ENCODE results near the gene PSD.

PSD gene

DNA sequence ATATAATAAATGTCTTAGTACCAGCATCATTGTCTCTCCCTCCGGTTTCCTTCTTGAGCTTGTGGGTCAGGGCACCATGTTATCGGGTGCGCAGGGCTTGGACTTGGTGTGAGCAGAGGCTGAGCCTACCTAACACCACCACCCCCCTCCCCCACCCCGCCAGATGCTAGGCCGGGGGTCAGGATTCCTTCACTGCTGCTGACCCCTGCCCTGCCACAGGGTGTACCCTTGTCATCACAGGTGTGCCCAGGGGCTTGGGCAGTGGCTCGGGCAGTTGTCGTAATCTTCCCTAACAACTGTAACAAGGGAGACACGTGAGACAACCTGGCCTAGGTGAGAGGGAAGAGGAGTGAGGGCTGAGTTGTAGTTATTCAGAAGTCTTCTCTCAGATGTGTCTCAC lies 35.7 kb downstream of the PSD start:
- DNase-seq = no peak

DNA sequence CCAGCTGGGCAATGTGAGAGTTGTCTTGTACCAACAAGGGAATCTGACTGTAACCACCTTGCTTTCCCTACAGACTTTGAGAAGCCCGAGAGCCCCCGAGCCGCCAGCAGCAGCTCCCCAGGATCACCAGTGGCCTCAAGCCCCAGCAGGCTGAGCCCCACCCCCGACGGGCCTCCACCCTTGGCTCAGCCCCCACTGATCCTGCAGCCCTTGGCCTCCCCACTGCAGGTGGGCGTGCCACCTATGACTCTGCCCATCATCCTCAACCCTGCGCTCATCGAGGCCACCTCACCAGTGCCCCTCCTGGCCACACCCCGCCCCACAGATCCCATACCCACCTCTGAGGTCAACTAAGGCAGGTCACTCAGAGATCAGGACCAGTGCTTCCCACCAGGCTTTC lies 36.6 kb downstream of the PSD start:
- no peak for DNase-seq

DNA sequence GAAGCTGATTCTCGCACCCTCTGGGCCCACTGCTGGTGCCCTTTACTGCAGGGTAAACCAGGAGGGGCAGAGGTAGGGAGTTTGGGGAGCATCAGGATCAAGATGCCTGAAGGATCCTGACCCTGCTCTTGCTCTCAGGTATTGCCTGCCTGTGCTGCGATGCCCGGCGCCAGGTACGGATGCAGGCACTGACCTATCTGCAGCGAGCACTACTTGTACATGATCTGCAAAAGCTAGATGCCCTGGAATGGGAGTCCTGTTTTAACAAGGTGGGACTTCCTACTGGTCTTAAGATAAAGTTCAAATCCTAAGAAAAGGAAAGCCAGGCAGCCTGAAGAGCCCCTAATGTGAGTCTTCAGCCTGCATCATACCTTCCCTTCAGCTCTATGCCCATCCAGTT lies 39.2 kb downstream of the PSD start:
- no peak for DNase-seq

DNA sequence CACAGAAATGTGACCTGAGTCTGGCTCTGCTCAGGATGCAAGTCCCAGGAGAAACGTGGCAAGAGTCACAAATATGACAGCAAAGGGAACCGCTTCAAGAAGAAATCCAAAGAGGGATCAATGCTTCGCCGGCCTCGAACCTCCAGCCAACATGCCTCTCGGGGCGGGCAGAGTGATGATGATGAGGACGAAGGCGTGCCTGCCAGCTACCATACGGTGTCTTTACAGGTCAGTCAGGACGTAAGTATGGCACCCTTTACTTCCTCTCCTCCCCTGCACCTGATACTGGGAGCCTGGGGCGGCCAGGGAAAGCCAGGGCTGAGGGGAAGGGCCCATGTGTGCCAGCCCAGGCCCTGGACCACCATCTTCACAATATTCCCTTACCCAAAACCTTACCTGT lies 41.7 kb downstream of the PSD start:
- DNase-seq = no peak

DNA sequence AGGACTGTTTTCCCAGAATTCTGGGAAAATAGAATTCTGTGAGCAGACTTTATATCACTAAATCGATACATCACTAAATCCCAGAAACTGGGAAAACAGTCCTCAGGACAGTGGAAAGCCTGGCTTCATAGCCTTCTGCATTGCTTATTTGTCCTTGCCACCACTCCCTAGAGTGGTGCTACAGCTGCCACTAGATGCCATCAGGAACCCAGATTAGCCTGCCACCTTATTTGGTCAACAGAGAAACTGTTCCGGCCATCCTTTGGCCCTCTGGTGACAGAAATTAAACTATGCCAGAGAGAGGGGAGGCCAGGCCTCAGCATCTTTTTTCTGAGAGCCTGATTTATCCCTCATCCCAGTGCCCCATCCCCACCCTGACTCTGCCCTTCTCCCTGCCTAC lies 42.7 kb downstream of the PSD start:
- DNase-seq = no peak

DNA sequence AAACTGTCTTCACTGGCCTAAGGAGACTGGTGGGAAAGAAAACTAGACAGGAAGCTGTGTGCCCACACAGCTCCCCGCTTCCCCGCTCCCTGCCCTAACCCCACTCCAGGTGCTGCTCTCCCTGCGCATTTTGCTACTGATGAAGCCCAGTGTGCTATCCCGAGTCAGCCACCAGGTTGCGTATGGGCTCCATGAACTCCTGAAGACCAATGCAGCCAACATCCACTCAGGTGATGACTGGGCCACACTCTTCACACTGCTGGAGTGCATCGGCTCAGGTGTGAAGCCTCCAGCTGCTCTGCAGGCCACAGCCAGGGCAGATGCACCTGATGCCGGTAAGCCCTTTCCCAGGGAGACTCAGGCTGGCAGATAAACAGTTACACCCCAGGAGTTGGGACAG lies 43.3 kb downstream of the PSD start:
- no peak for DNase-seq

DNA sequence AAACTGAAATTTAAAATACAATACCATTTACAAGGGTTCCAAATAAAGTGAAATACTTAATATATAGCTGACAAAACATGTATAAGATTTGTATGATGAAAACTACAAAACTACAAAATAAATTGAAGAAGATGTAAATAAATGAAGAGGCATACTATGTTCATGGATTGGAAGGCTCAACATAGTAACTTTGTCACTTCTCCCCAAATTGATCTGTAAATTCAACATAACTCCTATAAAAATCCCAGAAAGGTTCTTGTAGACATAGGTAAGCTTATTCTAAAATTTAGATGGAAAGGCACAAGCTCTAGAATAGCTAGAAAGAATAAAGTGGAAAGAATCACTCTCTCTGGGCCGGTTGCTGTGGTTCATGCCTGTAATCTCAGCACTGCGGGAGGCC lies 47.3 kb downstream of the PSD start:
- DNase-seq = no peak

DNA sequence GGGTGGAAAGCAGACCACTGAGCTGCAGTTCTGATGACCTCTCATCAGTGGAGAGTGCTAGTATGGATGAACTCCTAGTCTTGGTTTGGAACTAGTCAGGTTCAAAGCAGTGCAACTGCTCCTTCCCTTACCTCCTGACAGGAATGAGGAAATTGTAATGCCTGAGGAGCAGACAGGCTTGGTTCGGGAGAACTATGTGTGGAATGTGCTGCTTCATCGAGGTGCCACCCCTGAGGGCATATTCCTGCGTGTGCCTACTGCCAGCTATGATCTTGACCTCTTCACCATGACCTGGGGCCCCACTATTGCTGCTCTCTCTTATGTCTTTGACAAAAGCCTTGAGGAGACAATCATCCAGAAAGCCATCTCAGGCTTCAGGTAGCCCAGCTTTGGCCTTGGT lies 50.5 kb downstream of the PSD start:
- DNase-seq = no peak

DNA sequence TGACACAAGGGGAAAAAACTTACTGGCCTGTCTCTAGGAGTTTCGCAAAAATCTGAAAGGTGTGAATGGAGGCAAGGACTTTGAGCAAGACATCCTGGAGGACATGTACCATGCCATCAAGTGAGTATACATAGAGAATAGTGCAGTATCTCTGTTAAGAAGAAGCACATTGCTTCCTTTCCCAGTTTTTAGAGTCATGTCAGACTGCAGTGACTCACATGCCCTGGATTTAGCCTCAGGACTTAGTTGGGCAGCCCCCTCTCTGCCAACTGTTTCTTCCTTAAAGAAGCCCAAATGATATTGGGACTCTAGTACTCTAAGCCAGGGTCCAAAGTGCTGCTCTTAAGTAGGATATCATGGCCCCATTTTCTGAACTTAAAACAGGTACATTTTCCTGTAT lies 51.1 kb downstream of the PSD start:
- DNase-seq = no peak

DNA sequence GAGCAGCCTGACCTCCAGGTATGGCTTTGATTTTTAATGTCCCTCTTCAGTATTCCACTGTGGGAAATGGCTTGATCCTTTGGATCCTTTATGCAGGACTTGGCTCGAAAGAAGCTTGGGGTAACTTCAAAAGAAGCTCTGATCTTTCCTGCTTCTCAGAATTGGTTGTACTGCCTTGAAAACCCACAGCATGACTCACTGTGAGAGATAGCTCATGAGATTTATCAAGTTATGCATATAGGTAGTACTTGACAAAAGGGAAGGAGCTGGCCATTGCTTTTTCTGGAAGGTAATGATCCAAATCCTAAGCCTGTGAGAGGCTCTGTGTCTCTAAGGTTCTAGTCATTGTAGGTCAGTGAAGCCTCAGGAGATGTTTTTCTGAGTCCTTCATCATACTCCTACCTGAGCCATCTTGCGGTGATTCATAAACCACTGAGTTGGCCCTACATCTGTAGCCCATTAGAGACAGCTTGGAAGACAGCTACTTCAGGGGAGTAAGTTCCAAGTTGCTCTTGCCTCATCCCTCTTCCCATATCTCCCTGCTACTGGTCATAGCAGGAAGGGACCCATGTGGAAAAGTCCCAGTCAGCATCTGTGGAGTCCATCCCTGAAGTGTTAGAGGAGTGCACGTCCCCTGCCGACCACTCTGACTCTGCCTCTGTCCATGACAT lies 59.7 kb downstream of the PSD start:
- no peak for DNase-seq

DNA sequence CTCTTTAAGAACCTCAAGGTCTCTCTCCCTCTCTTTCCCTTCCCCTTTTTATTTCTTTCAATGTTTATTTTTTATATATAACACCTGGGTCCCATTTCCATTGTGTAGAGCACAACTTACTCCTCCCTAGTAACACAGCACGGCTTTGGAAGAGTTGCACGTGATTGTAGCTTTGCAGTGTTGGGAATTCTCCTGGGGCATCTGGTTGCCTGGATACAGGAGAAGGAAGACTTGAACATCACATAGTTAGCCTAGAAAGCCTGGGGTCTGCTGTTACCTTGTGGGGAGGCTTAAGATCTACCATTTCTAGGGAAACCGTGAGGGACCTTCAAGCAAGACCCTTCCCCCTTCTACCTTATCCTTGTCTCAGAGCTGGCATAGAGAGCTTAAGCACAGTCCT lies 64.1 kb downstream of the PSD start:
- DNase-seq = no peak
